ENCODE data around the gene SSBP4. TPM values are rescaled to one million over a fixed set of nuclear protein-coding genes. Genes with fewer than 3 reads are reported as not detected.

Gene SSBP4
- total RNA-seq, 1 experiment from 2014 or later, result 46.1 TPM

GRCh38 chr19:18440415-18440877 lies 21.2 kb downstream of the SSBP4 start:
- Mint-ChIP-seq H3K36me3 (ENCODE audit: insufficient read depth in 1 of 3, low read depth in 3 of 3) (peaks cover 7 to 24% (median 16%) of the 10 kb centered on the region in 3 experiments; a peak in 6 of 7 replicates), H3K4me1 (peaks cover 23 to 28% of the 10 kb centered on the region in 2 experiments), H3K27me3 (ENCODE audit: low read depth) (peaks cover 3% of the 10 kb centered on the region), H3K4me3 (no peak overlapping the region), H3K27ac (peak overlapping the region in 1 of 3 experiments; percentile 84; a peak in 2 of 7 replicates), H3K9me3 (peaks cover 3% of the 10 kb centered on the region in 2 experiments; a peak in 4 of 5 replicates)
- H2AFZ ChIP-seq (ENCODE audit: low read length), result no peak overlapping the region
- H4K5ac ChIP-seq (ENCODE audit: insufficient read length, low read depth, low read length), result no peak overlapping the region
- no peak overlapping the region for H2AK5ac ChIP-seq (ENCODE audit: insufficient read length, low read length)
- H2BK15ac ChIP-seq (ENCODE audit: low read depth, low read length), result no peak overlapping the region
- H3K23ac ChIP-seq (ENCODE audit: insufficient read length, low read depth, low read length), result no peak overlapping the region
- H3K23me2 ChIP-seq (ENCODE audit: insufficient read length, low read depth, low read length, poor library complexity, severe bottlenecking), result peaks cover 10% of the 10 kb centered on the region
- no peak overlapping the region for H3K9ac ChIP-seq (ENCODE audit: extremely low read depth, insufficient read length, low read length)
- H4K20me1 ChIP-seq (ENCODE audit: control insufficient read depth, insufficient read depth, insufficient read length), result no peaks in the 10 kb centered on the region
- no peak overlapping the region for H3K18ac ChIP-seq (ENCODE audit: insufficient read length, low read depth, low read length)
- no peaks in the 10 kb centered on the region for H3K79me1 ChIP-seq (ENCODE audit: insufficient read depth, low read depth, low read length, poor library complexity, severe bottlenecking)
- no peak overlapping the region for H2BK20ac ChIP-seq (ENCODE audit: low read depth, low read length, poor library complexity, severe bottlenecking)
- no peak overlapping the region for H3K56ac ChIP-seq (ENCODE audit: insufficient read length, low read depth, low read length)
- H3K4me2 ChIP-seq (ENCODE audit: insufficient read depth, insufficient read length, low read length), result no peak overlapping the region
- H4K91ac ChIP-seq (ENCODE audit: insufficient read length, low read depth, low read length), result no peak overlapping the region
- TF ChIP-seq, protein P1, sequence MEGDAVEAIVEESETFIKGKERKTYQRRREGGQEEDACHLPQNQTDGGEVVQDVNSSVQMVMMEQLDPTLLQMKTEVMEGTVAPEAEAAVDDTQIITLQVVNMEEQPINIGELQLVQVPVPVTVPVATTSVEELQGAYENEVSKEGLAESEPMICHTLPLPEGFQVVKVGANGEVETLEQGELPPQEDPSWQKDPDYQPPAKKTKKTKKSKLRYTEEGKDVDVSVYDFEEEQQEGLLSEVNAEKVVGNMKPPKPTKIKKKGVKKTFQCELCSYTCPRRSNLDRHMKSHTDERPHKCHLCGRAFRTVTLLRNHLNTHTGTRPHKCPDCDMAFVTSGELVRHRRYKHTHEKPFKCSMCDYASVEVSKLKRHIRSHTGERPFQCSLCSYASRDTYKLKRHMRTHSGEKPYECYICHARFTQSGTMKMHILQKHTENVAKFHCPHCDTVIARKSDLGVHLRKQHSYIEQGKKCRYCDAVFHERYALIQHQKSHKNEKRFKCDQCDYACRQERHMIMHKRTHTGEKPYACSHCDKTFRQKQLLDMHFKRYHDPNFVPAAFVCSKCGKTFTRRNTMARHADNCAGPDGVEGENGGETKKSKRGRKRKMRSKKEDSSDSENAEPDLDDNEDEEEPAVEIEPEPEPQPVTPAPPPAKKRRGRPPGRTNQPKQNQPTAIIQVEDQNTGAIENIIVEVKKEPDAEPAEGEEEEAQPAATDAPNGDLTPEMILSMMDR (conservative IDR thresholded peaks at IDR 0.05), result peak; percentile 54
- H2BK12ac ChIP-seq (ENCODE audit: insufficient read length, low read depth, low read length), result no peak overlapping the region
- H4K8ac ChIP-seq (replicated peaks; ENCODE audit: insufficient read length, low read depth, low read length), result no peak overlapping the region
- peaks cover 7% of the 10 kb centered on the region; the same call in 1 of the 2 replicates for H3K4me1 ChIP-seq (ENCODE audit: insufficient read depth, low read length)
- no peaks in the 10 kb centered on the region for H3K79me2 ChIP-seq (ENCODE audit: insufficient read depth, low read length)
- no peak overlapping the region for H3K27ac ChIP-seq (ENCODE audit: insufficient read length, low read depth, low read length)
- no peak overlapping the region for H3K14ac ChIP-seq (ENCODE audit: insufficient read depth, low read length)
- no peak overlapping the region for H3K4ac ChIP-seq (ENCODE audit: low read depth, low read length)
- H2BK5ac ChIP-seq (ENCODE audit: insufficient read length, low read length), result no peak overlapping the region
- no CpG with 5 or more reads among the region's 11 CpGs for WGBS (ENCODE audit: extremely low coverage, insufficient read length, low lambda C conversion rate)
- no peaks in the 10 kb centered on the region for H3K27me3 ChIP-seq (ENCODE audit: insufficient read depth, low read length)
- DNase-seq, result no peak
- H3T11ph ChIP-seq (ENCODE audit: low read length), result no peak overlapping the region
- H2BK120ac ChIP-seq (ENCODE audit: low read depth, low read length, poor library complexity, severe bottlenecking), result no peak overlapping the region
- no peaks in the 10 kb centered on the region for H3K9me3 ChIP-seq (ENCODE audit: control insufficient read depth, low read depth, low read length)

All from H9 (cell line).